Retinal pigment epithelial cell (primary cell): Measurements from ENCODE around the gene ITPK1.
A peak's percentile ranks its signal among the peaks of the same experiment; 100 is the strongest.

Experiments
- DNase-seq: peaks from one replicate; pipeline ENCODE4 v3.0.0-alpha.2; 2010; ENCODE audit warnings: low read depth
- H3K4me3 ChIP-seq: 2 replicates; pipeline ENCODE4 v1.5.1; 2011; ENCODE audit warnings: mild to moderate bottlenecking, low read length, control low read depth, moderate library complexity
- TF ChIP-seq, protein P1 (sequence below): conservative IDR thresholded peaks from 2 replicates; pipeline ENCODE4 v1.5.1; 2011; ENCODE audit warnings: low read depth, low read length, control low read depth, inconsistent platforms

ITPK1 gene

DNA sequence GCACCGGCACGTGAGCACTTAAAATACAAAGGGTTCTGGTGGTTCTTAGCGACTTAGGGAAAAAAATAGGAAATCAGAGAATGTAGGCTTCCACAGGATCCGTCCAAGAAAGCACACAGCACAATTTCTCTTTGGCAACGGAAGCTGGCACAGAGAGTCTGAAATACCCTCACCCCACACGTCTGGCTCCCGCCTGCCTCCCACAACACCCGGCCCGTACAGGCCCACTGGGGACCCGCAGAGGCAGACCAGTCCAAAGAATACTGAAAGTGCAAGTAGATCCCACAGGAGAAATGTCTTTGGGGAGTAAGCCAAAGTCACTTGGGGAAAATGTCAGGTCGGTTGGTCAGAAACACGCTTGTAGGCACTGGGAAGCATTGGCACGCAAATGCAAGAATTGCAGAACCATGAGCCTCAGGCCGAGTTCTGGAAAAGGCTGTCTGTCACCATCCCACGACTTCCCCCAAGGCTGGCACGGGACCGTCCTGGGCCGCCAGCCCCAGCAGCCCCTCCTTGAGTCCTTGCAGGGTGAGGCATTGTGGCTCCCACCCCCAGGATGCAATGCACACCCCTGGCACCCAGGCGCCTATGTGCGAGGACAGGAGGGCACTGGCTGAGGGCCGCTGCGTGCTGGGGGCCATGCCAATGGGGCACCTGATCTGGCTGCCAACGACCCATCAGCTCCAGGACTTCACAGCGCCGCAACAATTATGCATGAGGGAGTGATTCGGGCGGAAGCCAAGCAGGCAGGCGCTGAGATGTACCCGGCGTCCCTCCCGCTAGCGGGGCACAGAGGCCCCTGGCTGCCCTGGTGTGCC, 163.0 kb downstream of the ITPK1 start:
- no peak for DNase-seq
- no peak overlapping the region for H3K4me3 ChIP-seq
- TF ChIP-seq, protein P1, sequence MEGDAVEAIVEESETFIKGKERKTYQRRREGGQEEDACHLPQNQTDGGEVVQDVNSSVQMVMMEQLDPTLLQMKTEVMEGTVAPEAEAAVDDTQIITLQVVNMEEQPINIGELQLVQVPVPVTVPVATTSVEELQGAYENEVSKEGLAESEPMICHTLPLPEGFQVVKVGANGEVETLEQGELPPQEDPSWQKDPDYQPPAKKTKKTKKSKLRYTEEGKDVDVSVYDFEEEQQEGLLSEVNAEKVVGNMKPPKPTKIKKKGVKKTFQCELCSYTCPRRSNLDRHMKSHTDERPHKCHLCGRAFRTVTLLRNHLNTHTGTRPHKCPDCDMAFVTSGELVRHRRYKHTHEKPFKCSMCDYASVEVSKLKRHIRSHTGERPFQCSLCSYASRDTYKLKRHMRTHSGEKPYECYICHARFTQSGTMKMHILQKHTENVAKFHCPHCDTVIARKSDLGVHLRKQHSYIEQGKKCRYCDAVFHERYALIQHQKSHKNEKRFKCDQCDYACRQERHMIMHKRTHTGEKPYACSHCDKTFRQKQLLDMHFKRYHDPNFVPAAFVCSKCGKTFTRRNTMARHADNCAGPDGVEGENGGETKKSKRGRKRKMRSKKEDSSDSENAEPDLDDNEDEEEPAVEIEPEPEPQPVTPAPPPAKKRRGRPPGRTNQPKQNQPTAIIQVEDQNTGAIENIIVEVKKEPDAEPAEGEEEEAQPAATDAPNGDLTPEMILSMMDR, result no peak

DNA sequence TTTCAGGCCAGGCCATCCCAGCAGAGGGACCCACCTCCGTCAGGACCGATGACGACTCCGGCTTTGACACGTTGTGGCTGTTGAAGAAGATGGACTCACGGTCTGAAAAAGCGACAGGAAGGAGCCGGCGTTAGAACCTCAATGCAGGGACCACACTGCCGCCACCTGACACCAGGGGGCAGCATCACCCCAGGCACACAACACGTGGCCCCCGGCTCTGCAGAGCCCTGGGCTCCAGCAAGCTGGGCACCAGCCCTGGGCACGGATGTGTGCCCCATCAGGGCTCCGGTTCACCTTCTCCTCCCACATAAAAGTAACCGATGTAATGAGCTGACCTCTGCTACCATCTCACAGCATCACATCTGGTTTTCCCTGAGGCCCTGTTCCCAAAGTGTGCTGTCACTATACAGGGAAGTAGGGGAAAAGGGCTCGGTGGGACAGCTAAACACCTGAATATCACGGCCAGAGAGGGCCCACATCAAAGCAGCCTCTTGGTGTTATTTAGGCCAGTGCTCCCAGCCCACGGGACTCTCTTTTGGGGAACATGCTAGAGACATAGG, 163.7 kb downstream of the ITPK1 start:
- no peak for DNase-seq
- TF ChIP-seq, protein P1, result peak; percentile 93
- no peak overlapping the region for H3K4me3 ChIP-seq

DNA sequence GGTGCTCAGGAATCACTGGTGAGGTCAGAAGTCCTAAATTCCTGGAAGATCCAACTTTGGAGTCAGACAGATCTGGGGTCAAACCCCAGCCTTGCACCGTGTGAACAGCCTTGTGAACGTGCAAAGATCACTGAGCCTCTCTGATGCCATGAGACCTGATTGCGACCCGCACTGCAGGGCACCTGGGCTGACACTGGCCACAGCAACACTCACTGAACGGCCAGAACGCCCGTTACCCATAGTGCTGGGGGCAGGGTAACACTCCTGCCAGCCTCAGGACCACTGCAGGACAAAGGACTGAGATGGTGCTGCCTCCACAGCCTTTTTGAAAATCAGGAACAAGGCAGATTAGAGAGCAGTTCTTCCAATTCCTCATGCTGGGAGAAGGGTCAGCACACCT, 164.5 kb downstream of the ITPK1 start:
- TF ChIP-seq, protein P1, result no peak
- H3K4me3 ChIP-seq, result no peak overlapping the region
- no peak for DNase-seq

DNA sequence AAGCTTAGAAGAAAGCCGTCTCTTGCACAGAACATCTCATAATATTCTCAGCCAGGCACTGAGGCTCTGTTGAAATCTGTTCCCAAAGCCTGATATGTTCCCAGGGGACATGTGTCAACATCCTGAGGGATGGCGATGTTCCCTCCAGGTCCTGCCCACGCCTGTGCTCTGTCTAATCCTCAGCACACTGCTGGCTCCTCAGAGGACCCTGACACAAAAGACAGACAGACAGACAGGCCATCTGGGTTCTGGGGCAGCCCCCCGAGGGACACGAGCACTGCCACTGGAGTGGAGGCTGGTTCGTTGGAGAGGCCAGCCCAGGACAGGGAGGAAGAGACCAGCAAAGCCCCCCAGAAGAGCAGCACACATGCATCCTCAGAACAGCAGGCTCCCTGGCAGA, 165.0 kb downstream of the ITPK1 start:
- TF ChIP-seq, protein P1, result no peak
- H3K4me3 ChIP-seq, result no peak overlapping the region
- no peak for DNase-seq

DNA sequence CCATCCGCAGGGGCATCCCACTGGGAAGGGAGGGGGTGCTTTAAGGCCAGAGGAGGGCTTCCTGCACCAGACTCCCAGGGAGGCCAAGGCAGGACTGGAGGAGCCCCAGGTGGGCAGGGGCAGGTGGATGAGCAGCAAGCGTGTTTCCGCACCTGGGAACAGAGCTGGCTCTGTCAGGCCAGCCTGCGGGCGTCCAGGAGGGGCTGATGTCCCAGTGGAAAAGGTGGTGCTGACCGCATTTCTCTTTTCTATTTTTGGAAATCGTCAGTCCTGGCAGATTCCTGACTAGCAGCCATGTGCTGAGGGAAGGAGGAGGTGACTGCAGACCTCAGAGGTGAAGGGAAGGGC, 165.6 kb downstream of the ITPK1 start:
- TF ChIP-seq, protein P1, result no peak
- no peak overlapping the region for H3K4me3 ChIP-seq
- no peak for DNase-seq

DNA sequence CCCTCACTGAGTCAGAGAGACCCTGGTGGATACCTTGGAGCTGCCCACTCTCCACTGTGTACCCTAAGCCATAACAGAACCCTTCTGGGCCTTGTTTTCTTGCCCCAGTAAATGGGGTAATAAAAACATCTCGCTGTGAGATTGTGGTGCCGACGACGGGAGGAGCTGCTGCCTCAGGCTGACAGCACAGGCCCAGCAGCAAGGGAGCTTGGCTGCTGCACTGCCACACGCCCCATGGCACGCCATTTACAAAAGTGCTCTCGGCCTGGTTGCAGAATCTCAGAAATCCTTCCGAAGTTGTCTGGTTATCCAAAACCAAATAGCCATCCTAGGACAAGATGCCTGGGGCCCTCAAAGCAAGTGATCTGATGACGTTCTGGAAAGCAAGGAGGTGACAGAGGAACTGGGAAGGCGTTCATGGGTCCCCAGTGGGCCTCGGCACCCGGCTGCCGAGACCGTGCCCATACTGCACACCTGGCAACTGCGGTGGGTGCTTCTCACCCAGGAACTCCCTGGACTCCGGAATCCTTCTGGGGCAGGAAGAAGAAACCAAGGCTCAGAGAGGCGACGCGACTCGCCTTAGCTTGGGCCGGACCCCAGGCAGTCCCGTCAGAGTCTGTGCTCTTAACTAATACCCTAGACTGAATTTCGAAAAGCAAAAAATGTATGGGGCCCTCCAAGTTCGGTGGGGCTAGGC, 166.1 kb downstream of the ITPK1 start:
- no peak for DNase-seq
- no peak overlapping the region for H3K4me3 ChIP-seq
- TF ChIP-seq, protein P1, result no peak
